GM04504 (cell line): ENCODE measurements around the gene SCUBE2.
"Not testable (repeated sequence)": the region's sequence is repeated elsewhere in the genome, so short reads cannot be mapped to it uniquely, and the experiment has no call there.

Experiments
- DNase-seq: peaks from one replicate; pipeline ENCODE4 v3.0.0-alpha.2; 2012; ENCODE audit warnings: low read depth

The SCUBE2 gene

DNA sequence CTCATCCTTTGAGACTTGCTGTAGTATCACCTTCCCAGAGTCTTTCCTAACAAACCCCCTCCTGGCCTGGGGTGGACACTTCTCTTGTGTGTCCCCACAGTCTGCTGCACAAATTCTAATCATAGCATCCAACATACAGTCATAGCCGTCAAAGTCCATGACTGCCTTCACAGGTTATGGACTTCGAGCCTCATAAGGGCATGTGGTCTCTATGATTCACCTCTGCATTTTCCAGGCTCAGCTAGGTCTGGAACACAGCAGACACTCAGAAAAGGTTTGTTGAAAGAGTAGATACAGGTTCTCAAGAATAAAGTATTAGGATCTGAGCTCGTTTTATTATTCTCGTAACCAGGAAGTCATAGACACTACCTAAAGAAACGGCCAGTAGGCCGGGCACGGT lies 13.2 kb upstream of the SCUBE2 start:
- no peak for DNase-seq

GRCh38 chr11:9103542-9104276 lies 12.3 kb upstream of the SCUBE2 start:
- no peak for DNase-seq

GRCh38 chr11:9099617-9100016 lies 8.2 kb upstream of the SCUBE2 start:
- no peak for DNase-seq

GRCh38 chr11:9098455-9098854 lies 7.1 kb upstream of the SCUBE2 start:
- DNase-seq, result not testable (repeated sequence)

GRCh38 chr11:9097186-9097943 lies 6.0 kb upstream of the SCUBE2 start:
- not testable (repeated sequence) for DNase-seq

- no peak for DNase-seq
Observed at GRCh38 chr11:9096427-9096826, 5.0 kb upstream of the SCUBE2 start.

DNA sequence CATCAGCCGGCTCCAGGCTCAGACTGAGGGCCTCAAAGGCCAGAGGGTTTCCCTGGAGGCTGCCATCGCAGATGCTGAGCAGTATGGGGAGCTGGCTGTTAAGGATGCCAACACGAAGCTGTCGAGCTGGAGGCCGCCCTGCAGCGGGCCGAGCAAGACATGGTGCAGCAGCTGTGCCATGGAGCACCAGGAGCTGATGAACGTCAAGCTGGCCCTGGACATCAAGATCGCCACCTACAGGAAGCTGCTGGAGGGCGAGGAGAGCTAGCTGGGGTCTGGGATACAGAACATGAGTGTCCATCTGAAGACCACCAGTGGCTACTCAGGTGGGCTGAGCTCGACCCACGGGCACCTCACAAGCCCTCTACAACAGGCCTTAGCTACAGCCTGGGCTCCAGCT lies 4.0 kb upstream of the SCUBE2 start:
- no peak for DNase-seq

GRCh38 chr11:9094420-9094819 lies 3.0 kb upstream of the SCUBE2 start:
- DNase-seq, result no peak

DNA sequence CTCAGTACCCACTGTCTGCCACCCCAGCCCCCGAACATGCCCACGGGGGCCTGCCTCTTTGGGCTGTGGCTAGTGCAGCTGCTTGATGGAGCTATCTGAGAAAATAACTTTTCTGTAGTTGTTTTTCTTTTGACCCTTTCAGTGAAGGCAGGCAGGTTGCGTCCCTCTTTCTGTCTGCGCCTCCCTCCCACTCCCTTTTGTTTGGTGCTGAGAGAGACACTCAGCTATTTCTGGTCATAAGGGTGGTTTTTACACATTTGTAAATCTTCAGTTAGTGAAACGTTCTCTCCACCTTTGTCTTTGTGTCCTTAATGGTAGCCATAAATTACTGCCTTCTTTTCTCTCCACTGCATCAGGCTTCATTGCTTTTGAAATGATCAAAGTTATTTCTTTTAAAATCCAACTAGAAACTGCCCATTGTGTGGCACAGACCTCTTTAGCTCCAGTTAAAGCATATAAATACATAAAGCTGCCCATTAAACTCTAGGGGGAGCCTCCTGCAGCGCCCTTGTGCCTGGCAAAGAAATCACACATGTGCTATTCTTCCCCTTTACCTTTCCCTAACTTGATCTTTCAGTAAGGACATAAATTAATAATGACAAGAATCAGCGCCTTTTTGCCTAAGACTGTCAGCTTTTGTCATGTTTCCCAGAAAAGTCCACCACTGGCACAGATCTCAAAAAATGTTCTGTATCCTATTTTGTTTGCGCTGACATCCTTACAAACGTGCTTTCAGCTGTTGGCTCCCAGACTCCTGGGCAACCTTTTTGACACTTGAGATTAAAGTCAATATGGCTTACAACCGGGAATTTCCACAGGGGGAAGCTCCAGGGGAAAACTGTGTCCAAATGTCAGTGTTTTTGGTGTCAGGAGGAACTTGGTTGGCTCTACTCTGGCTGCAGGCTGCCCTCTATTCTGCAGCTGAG lies 1.7 kb upstream of the SCUBE2 start:
- no peak for DNase-seq

- no peak for DNase-seq
Observed at GRCh38 chr11:9092072-9092471, 673 bp upstream of the SCUBE2 start.

DNA sequence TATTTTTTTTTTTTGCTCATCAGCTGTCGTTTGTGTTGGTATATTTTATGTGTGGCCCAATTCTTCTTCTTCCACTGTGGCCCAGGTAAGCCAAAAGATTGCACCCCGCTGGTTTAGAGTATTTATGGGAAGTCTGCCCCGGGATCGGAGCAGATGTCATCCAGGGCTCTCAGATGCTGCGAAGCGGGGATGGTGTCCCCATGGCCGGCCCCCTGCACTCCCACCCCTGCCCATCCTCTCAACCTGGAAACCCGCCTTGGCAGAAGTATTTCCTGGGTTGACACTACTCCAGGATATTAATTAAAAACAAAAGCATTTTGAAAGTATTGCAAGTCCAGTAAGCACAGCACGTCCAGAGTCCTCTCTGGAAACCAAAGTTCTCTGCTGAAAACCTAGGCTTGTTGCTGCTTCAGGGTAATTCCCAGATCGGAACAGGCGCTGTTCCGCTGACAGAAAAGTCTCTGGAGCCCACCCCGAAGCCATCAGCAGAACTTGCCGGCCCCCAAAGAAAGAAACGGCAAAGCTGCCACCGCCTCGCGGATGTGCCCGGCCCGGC lies 833 bp downstream of the SCUBE2 start:
- no peak for DNase-seq

GRCh38 chr11:9089636-9090035 lies 1.8 kb downstream of the SCUBE2 start:
- no peak for DNase-seq

- DNase-seq, result no peak
Observed at GRCh38 chr11:9089061-9089460, 2.3 kb downstream of the SCUBE2 start.

GRCh38 chr11:9082575-9082974 lies 8.8 kb downstream of the SCUBE2 start:
- no peak for DNase-seq

- DNase-seq, result no peak
Observed at GRCh38 chr11:9081153-9081552, 10.2 kb downstream of the SCUBE2 start.

DNA sequence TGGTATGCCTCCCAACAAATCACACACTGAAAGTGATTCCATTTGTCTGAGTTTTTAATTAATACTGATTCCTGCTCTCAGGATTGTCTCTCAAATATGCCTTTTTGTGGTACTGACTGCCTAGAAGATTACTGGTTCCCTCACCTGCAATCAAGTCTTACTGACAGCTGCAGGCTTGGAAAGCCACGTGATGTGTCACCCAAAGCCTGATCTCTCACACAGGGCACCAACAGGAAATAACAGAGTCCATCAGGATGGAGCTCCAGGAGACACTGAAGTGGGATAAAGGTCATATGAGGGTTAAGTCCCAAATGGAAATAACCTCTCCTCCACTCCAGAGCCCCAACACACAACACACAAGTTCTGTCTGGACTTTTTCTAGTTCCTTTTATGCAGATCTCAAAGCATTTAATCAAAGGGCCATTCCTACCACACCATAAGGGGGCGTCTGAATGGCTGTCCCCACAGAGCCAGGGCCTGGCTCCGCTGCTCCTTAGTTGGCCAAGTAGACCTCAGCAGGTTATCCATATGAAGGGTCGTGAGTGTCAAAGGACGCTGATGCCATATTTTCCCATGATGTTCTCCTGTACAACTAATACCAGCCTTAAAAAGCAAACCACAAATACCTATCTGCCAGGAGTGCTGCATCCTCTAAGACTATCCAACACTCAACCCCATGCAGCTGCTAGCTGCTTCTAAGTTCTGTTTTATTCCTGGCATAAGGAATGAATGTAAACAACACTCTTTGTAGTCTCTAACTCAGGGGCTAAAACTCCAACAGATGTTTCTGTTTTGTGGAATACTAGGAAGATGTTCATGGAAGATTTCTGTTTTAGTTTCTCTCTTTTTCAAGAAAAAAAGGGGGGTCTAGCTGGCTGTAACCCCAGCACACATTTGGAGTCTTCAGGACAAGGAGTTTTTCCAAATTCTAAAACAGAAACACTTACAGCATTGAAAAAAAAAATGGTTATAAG lies 13.0 kb downstream of the SCUBE2 start:
- no peak for DNase-seq

- no peak for DNase-seq
Observed at GRCh38 chr11:9077164-9077563, 14.2 kb downstream of the SCUBE2 start.

DNA sequence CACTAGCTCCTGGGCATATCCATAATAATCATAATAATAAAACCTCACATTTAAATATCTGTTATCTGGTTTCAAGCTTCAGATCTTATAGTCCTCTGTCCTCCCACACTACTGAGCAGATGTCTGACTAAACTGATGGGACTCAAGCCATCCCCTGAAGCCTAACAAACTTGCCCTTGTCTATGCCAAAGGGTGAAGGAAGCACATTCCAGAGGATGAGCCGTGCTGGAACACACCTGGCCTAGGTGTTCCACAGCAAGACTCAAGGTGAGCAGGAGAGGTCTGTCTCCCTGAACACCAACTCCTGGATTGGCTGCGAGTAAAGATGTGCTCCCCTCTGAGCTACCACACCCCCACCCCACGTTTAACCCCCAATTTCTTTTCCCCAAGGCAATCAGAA lies 14.7 kb downstream of the SCUBE2 start:
- no peak for DNase-seq

DNA sequence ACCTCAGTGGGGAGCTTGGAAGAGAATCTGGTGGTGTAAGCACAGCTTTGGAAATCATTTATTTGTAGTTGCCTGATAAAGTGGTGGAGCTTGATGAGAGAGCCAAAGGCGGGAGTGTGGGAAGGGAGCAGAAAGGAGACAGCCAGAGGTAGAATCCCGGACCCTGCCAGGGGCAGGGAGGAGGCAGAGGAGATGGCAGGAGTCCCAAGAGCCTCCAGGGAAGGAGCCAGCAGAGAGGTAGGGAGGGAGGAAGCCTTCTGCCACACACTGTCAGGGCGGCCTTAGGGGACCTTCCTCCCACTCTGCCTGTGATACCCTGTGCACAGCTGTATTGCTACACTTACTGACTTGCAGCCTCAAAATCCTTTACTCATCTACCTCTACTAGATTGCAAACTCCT lies 15.4 kb downstream of the SCUBE2 start:
- no peak for DNase-seq

DNA sequence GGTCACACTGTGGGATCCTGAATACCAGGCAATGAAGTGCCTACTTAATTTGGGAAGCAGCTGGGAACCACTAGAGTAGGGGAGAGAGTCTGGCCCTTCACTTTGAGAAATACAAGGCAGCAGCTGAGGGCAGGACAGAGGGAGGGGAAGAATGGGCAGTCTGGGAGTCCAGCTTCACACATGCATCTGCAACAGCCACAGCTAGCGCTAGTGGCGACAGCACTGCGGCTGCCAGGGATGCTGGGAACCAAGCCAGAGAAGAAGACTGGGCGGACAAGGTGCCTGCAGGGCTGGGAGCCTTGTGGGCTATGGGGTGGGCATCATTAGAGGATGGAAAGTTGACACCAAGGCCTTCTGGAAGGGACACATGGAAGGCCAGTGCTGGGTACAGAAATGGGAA lies 15.8 kb downstream of the SCUBE2 start:
- no peak for DNase-seq
